ENCODE results near the gene BBS12.
"Not testable (repeated sequence)": the region's sequence is repeated elsewhere in the genome, so short reads cannot be mapped to it uniquely, and the experiment has no call there.

BBS12 gene

DNA sequence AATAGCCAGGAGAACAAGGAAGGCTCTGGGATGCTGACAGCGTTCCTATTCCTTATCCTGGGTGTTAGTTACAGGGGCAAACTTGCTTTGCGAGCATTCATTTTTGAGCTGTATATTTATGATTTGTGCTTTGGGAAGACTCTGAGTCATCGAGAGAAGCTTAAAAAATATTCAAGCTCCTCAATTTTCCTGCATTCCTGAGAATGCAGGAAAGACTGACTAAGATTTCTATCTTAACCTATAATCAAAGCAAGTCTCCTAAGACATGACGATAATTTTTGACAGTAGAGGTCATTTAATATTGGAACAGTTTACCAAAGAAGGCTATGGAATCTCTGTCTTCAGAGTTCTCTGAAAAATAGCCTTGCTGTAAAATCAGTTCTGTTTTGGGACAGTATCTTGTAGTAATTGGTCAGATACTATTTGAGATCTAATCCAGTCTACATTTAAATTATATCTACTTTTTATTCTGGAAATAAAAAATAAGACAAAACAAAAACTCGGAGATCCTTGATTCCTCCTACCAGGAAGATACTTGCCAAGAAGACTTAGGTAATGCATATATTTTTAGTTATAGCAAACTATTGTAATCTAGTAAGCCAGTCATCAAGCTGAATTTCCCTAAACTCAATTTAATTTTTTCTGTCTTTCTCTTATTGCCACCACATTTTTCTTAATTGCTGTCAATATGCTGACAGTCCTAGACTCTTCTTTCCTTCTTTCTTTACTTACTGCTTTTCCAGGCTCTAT lies 31.7 kb downstream of the BBS12 start:
- no peak for DNase-seq (ENCODE audit: low read depth in 2 of 3, low spot score in 2 of 3)

GRCh38 chr4:122764821-122765215 lies 32.3 kb downstream of the BBS12 start:
- no peak for DNase-seq (ENCODE audit: low read depth in 2 of 3, low spot score in 2 of 3)

GRCh38 chr4:122765692-122766352 lies 33.3 kb downstream of the BBS12 start:
- DNase-seq (ENCODE audit: low read depth in 2 of 3, low spot score in 2 of 3), result no peak

- no peak for DNase-seq (ENCODE audit: low read depth in 2 of 3, low spot score in 2 of 3)
These were observed 33.8 kb downstream of the BBS12 start for GRCh38 chr4:122766353-122766705.

GRCh38 chr4:122766950-122767349 lies 34.4 kb downstream of the BBS12 start:
- no peak for DNase-seq (ENCODE audit: low read depth in 2 of 3, low spot score in 2 of 3)

DNA sequence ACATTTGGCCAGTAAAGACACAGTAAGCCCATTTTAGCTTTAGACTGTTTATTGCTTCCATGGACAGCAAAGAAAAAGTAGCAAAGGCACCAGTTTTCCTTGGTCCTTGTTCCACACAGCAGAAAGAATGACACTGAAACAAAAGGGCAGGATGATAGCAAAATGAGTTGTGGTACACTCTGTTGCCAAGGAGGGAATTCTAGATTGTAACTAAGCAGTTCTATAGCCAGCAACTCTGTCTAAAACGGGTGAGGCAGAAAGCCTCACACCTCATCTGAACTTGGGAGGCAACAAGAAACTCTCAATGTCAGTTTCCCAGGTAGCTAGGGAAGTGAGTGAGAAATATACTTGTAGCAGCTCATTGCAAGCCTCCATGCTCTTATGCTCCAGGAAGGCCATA lies 39.2 kb downstream of the BBS12 start:
- DNase-seq (ENCODE audit: low read depth in 2 of 3, low spot score in 2 of 3), result no peak

- DNase-seq (ENCODE audit: low read depth in 2 of 3, low spot score in 2 of 3), result no peak
These were observed 39.8 kb downstream of the BBS12 start for GRCh38 chr4:122772311-122772710.

DNA sequence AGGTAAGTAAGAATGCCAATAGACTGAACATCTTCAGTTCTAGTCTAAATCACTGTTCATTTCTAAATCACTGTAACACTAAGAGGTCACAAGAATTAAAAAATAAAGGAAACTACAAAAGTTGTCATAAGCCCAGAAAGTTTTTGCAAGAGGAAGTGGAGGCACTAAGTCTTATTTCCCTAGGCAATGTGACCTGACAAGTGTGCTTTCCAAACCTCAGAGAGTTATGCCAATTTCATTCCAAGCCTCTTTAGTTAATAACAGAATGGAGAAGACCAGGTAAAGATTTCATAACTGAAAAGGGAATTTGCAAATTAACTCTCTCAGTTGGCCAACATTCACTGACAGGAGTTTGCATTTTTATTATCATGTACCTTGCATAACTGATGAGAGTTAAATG lies 40.5 kb downstream of the BBS12 start:
- no peak for DNase-seq (ENCODE audit: low read depth in 2 of 3, low spot score in 2 of 3)

GRCh38 chr4:122775039-122775438 lies 42.5 kb downstream of the BBS12 start:
- no peak for DNase-seq (ENCODE audit: low read depth in 2 of 3, low spot score in 2 of 3)

- no peak for DNase-seq (ENCODE audit: low read depth in 2 of 3, low spot score in 2 of 3)
These were observed 43.7 kb downstream of the BBS12 start for GRCh38 chr4:122775987-122776836.

DNA sequence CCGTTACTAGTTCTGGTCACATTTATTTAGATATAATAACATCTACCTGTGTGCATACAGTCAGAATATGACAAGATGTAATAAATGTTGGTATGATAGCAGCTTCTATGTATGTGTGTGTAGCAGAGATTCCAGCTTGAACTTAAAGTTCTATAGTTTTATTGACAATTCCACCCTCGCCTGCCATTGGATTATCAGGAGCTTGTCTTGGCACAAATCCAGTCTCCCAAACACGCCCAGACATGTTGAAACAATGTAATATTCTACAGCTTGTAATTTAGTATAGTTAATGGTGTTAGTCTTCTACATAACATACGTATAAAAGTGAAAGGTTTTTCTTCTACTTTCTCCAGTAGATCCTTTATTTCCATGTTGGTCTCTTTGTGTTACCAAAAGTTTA lies 44.4 kb downstream of the BBS12 start:
- DNase-seq (ENCODE audit: low read depth in 2 of 3, low spot score in 2 of 3), result no peak

DNA sequence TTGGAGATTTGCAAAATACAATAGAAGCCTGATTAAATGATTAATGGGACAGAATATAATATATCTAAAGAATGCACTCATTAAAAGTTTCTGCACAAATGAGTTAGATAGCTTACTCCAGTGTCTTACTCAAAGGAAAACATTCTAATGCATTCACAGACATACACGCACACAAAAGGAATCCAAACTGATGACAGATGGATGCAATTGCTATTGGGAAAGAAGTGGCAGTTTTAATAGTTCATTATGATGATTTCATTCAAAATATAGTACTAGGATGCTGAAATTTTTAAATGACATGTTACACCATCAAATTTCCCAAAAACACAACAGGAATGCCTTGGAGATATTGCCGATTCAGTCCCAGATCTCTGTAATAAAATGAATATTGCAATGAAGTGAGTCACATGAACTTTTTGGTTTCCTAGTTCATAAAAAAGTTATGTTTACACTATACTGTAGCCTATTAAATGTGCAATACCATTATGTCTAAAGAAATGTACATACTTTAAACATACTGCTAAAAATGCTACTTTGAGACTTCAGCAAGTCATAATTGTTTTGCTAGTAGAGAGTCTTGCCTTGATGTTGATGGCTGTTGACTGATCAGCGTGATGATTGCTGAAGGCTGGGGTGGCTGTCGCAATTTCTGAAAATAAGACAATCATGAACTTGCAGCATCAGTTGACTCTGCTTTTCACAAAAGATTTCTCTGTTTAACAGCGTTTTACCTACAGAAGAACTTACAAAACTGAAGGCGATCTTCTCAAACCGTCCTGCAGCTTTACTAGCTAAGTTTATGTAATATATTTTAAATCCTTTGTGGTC lies 45.6 kb downstream of the BBS12 start:
- no peak for DNase-seq (ENCODE audit: low read depth in 2 of 3, low spot score in 2 of 3)

DNA sequence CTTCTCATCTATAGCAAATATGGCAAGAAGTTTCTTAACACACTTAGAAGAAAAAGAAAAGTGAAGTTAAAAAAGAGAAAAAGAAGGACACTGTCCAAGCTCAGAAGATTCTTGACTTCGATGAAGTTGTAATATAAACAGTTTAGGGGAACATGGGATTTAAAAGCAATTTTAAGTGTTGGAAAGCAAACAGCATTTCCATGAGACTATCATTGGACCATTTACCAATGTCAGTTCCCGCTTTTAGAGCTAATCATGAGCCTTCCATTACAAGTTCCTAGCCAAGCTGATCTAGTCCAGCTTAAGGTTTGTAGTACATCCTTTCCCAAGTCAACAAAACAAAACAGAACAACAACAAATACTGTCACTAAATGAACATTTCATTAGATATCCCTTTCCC lies 49.0 kb downstream of the BBS12 start:
- no peak for DNase-seq (ENCODE audit: low read depth in 2 of 3, low spot score in 2 of 3)

DNA sequence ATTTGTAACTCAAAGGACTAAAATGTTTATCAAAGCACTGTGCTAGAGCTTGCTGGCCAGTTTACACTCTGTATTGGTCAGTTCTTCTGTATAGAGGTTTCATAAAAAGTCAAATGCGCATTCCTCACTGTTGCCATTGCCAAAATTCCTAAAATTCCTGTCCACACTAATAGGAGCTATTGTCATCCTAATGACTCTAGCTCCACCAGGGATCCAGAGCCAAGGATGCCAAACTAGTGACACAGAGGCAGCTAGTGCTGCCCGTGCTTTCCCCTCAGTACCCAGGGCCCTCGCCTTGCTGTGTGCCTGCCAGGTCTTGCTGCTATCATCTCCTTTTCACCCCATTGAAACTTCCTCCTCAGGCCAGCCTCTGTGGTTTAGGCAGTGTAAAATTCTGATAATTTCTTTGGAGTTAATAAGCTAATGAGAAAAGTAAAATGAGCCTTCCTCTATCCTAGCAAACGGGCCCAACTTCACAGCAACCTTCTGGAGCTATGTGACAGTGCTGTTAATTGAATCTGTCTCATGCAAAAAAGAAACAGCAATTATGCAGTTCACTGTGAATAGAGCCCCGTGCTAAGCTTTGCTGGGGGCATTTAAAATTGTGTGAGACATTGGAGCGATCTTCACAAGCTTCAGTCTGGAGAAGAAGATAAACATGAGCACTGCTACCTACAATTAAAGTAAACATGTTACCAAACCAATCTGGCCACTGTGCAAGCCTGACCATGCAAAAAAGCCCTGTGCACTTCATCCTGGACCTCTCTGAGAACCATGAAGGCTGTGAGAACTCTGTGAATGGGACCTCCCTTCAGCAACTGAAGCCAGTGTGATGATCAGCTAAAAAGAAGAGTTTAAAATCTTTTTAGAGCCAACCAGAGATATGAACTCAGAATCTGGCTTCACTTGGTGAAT lies 51.1 kb downstream of the BBS12 start:
- DNase-seq (ENCODE audit: low read depth in 2 of 3, low spot score in 2 of 3), result no peak

GRCh38 chr4:122784261-122784660 lies 51.8 kb downstream of the BBS12 start:
- DNase-seq (ENCODE audit: low read depth in 2 of 3, low spot score in 2 of 3), result no peak

GRCh38 chr4:122785099-122785498 lies 52.6 kb downstream of the BBS12 start:
- DNase-seq (ENCODE audit: low read depth in 2 of 3, low spot score in 2 of 3), result no peak

GRCh38 chr4:122786296-122786695 lies 53.8 kb downstream of the BBS12 start:
- DNase-seq (ENCODE audit: low read depth in 2 of 3, low spot score in 2 of 3), result not testable (repeated sequence)

DNA sequence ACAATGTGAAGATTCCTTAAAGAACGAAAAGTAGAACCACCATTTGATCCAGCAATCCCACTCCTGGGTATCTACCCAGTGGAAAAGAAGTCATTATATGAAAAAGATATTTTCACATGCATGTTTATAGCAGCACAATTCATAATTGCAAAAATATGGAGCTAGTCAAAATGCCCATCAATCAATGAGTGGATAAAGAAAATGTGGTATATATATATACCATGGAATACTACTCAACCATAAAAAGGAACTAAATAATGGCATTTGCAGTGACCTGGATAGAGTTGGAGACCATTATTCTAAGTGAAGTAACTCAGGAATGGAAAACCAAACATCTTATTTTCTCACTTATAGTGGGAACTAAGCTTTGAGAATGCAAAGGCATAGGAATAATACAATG lies 54.4 kb downstream of the BBS12 start:
- DNase-seq (ENCODE audit: low read depth in 2 of 3, low spot score in 2 of 3), result not testable (repeated sequence)

- no peak for DNase-seq (ENCODE audit: low read depth in 2 of 3, low spot score in 2 of 3)
These were observed 55.4 kb downstream of the BBS12 start for GRCh38 chr4:122787940-122788339.

DNA sequence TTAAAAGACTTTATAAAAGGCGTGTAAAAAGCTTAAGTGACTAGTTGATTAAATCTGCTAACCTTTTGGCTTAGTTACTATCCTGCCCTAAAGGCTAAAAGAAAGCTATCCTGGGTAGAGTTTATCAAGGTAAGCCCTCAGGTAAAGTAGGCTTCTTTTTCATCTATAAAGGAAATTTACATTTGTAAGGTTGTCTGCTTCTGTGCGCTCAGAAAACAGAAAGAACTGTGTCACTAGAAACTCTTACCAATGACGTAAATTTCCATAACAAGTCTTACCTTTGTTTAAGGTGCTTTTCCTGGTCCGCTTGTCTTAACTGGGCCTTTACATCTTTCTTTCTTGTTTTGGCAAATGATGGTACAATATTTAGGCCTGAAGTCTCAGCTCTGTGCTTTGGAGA lies 56.4 kb downstream of the BBS12 start:
- no peak for DNase-seq (ENCODE audit: low read depth in 2 of 3, low spot score in 2 of 3)

Data from activated CD8-positive, alpha-beta memory T cell treated with anti-CD3 and anti-CD28 coated beads for 48 hours (primary cell).